GM19240 (cell line): Measurements from ENCODE around the gene ACVR2A.

Experiments used
- DNase-seq: peaks from one replicate; pipeline ENCODE4 v3.0.0; 2011; ENCODE audit warnings: low spot score; ENCODE audit not compliant: insufficient read length

ACVR2A gene

GRCh38 chr2:147923846-147924245 is 79.0 kb downstream of the ACVR2A start:
- no peak for DNase-seq

DNA sequence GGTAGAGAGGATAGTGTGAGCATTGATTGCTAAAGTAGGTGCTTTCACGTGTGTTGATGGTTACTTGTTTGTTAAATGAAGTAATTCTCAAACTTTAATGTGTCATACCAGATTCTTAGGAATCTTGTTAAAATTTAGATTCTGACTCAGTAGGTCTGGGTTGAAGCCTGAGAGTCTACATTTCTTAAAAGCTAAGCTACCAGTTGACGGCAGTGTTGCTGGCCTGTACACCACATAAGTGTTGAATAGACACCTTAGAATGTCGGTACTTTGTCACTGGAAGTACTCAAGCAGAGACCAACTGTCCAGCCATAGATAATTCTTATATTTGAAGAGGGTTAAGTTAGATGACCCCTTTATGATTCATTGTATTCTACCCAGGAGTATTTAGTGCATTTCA is 79.8 kb downstream of the ACVR2A start:
- DNase-seq = no peak

GRCh38 chr2:147925886-147926285 is 81.1 kb downstream of the ACVR2A start:
- DNase-seq = no peak

DNA sequence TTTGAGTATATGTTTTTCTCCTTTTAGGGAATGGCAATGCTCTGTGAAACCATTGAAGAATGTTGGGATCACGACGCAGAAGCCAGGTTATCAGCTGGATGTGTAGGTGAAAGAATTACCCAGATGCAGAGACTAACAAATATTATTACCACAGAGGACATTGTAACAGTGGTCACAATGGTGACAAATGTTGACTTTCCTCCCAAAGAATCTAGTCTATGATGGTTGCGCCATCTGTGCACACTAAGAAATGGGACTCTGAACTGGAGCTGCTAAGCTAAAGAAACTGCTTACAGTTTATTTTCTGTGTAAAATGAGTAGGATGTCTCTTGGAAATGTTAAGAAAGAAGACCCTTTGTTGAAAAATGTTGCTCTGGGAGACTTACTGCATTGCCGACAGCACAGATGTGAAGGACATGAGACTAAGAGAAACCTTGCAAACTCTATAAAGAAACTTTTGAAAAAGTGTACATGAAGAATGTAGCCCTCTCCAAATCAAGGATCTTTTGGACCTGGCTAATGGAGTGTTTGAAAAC is 82.3 kb downstream of the ACVR2A start:
- no peak for DNase-seq

GRCh38 chr2:147933931-147934330 is 89.1 kb downstream of the ACVR2A start:
- no peak for DNase-seq

GRCh38 chr2:147934881-147935620 is 90.2 kb downstream of the ACVR2A start:
- no peak for DNase-seq

GRCh38 chr2:147937744-147938349 is 93.0 kb downstream of the ACVR2A start:
- DNase-seq = no peak

GRCh38 chr2:147939313-147939712 is 94.5 kb downstream of the ACVR2A start:
- DNase-seq = no peak

GRCh38 chr2:147945660-147946059 is 100.8 kb downstream of the ACVR2A start:
- no peak for DNase-seq

DNA sequence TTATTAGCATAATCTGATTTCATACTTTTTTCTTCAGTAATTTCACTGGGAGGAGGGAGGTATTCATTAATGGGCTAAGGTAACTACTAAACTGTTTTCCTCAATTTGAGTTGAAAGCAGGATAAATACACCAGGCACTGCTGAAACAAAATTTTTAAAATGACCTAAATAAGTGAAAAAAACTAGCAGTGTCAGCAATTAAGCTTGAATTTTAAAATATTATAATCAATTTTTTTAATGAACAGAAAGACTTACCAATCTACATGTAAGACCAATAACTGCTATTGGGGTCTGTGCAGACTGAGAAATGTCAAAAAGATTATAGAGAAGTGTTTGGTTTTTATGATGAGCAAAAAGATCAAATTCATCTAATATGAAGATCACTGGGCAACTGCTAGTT is 107.3 kb downstream of the ACVR2A start:
- DNase-seq = no peak

DNA sequence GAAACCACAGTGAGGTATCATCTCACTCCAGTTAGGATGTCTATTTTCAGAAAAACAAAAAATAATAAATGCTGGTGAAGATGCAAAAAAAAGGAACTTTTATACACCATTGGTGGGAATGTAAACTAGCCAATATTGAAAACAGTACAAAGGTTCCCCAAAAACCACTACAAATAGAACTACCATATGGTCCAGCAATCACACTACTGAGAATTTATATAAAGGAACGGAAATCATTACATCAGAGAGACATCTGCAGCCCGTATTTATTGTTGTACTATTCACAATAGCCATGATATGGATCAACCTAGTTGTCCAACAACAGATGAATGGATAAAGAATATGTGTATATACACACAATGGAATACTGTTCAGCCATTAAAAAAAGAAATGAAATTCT is 123.7 kb downstream of the ACVR2A start:
- no peak for DNase-seq

DNA sequence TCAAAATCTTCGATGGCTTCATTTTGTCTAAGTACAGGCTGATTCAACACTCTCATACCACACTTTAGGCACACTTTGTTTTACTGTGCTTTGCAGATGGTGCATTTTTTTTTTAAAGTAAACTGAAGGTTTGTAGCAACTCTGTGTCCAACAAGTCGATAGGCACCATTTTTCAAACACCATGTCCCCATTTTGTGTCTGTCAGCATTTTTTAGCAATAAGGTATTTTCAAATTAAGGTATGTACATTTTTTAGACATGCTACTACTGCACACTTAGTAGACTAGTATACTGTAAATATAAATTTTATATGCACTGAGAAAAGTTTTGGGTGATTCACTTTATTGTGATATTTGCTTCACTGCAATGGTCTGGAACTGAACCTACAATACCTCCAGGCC is 131.3 kb downstream of the ACVR2A start:
- no peak for DNase-seq

DNA sequence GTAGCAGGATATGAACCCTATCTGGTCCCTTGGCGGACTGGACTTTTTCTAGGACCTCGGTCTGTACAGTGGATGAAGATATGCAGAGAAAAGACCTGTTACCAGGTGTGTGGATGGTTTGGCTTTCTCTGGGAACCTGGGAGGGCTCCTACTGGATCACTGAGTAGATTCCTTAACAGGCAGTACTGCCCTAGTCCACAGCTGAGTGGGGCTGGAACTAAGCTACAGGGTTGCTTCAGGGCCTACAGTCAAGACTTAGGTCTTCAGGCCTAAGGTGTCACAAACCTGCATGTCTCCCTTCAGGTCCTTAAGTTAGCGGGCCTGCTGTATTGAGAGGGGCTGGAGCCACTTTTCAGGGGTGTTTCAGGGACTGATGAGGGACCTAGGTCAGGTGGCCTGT is 132.8 kb downstream of the ACVR2A start:
- no peak for DNase-seq
